ENCODE results near the gene IL9R.
"Not testable (repeated sequence)": the region's sequence is repeated elsewhere in the genome, so short reads cannot be mapped to it uniquely, and the experiment has no call there.

DNA sequence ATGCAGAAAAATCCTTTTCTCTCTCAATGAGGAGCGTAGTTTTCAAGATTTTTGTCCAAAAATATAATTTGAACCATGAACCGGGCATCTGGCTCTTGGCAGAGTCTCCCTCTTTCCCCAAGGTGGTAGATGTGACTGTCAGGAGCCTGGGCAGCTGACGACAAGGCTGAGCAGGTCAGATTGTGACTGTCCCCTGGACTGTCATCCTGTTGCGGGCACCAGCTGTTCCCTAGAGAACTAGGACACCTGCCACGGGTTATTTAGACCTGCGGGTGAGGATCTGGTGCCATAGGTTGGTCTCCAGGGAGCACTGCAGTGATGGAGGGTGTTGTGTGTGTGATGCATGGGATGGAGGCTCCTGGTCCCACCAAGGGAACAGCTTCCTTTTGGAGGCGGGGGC, 10.9 kb downstream of the IL9R start:
- TF ChIP-seq IKZF2 (IDR thresholded peaks at IDR 0.05); POLR2AphosphoS5 (IDR thresholded peaks at IDR 0.05; ENCODE audit: low read length); POLR2A (IDR thresholded peaks at IDR 0.05; ENCODE audit: low read depth, low read length); CHD2 (IDR thresholded peaks at IDR 0.05; ENCODE audit: borderline replicate concordance, low read depth, low read length): not testable (repeated sequence)
- TF ChIP-seq, protein P1, sequence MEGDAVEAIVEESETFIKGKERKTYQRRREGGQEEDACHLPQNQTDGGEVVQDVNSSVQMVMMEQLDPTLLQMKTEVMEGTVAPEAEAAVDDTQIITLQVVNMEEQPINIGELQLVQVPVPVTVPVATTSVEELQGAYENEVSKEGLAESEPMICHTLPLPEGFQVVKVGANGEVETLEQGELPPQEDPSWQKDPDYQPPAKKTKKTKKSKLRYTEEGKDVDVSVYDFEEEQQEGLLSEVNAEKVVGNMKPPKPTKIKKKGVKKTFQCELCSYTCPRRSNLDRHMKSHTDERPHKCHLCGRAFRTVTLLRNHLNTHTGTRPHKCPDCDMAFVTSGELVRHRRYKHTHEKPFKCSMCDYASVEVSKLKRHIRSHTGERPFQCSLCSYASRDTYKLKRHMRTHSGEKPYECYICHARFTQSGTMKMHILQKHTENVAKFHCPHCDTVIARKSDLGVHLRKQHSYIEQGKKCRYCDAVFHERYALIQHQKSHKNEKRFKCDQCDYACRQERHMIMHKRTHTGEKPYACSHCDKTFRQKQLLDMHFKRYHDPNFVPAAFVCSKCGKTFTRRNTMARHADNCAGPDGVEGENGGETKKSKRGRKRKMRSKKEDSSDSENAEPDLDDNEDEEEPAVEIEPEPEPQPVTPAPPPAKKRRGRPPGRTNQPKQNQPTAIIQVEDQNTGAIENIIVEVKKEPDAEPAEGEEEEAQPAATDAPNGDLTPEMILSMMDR (IDR thresholded peaks at IDR 0.05 in 2 of 3, conservative IDR thresholded peaks at IDR 0.05 in 1 of 3; ENCODE audit: control insufficient read depth in 2 of 3, extremely low read depth in 1 of 3, insufficient read depth in 1 of 3, low read depth in 3 of 3, low read length in 3 of 3) = not testable (repeated sequence)

Data from GM12878 (cell line).